Measurements from ENCODE around the gene TIMM29.

TIMM29 gene

GRCh38 chr19:10928563-10929401 lies at the start of gene TIMM29, which contains the start of gene YIPF2:
TIMM29 (plus strand) TSS chr19:10928811; CDS start chr19:10928823, 12 bp downstream.
YIPF2 (minus strand) TSS chr19:10928639; CDS start chr19:10928410, 229 bp downstream.
- peak; percentile 95 for DNase-seq (ENCODE audit: low read depth, low spot score)

GRCh38 chr19:10881403-10882107 lies 47.1 kb upstream of the TIMM29 start:
- DNase-seq (ENCODE audit: low read depth, low spot score) = no peak

- no peak for DNase-seq (ENCODE audit: low read depth, low spot score)
These were observed 46.5 kb upstream of the TIMM29 start for GRCh38 chr19:10882108-10882457.

GRCh38 chr19:10884274-10884673 lies 44.3 kb upstream of the TIMM29 start:
- no peak for DNase-seq (ENCODE audit: low read depth, low spot score)

- DNase-seq (ENCODE audit: low read depth, low spot score) = no peak
These were observed 43.1 kb upstream of the TIMM29 start for GRCh38 chr19:10885201-10886169.

GRCh38 chr19:10887616-10888367 lies 40.8 kb upstream of the TIMM29 start:
- no peak for DNase-seq (ENCODE audit: low read depth, low spot score)

GRCh38 chr19:10888421-10888866 lies 40.2 kb upstream of the TIMM29 start:
- no peak for DNase-seq (ENCODE audit: low read depth, low spot score)

- no peak for DNase-seq (ENCODE audit: low read depth, low spot score)
These were observed 38.7 kb upstream of the TIMM29 start for GRCh38 chr19:10889880-10890279.

GRCh38 chr19:10891405-10892086 lies 37.1 kb upstream of the TIMM29 start:
- DNase-seq (ENCODE audit: low read depth, low spot score) = no peak

- no peak for DNase-seq (ENCODE audit: low read depth, low spot score)
These were observed 36.4 kb upstream of the TIMM29 start for GRCh38 chr19:10892256-10892655.

GRCh38 chr19:10894911-10895213 lies 33.7 kb upstream of the TIMM29 start:
- DNase-seq (ENCODE audit: low read depth, low spot score) = no peak

- DNase-seq (ENCODE audit: low read depth, low spot score) = no peak
These were observed 33.2 kb upstream of the TIMM29 start for GRCh38 chr19:10895363-10895762.

- no peak for DNase-seq (ENCODE audit: low read depth, low spot score)
These were observed 32.7 kb upstream of the TIMM29 start for GRCh38 chr19:10895920-10896319.

GRCh38 chr19:10896851-10897526 lies 31.6 kb upstream of the TIMM29 start:
- DNase-seq (ENCODE audit: low read depth, low spot score) = no peak

GRCh38 chr19:10898633-10899032 lies 30.0 kb upstream of the TIMM29 start:
- no peak for DNase-seq (ENCODE audit: low read depth, low spot score)

GRCh38 chr19:10899151-10899653 lies 29.4 kb upstream of the TIMM29 start:
- no peak for DNase-seq (ENCODE audit: low read depth, low spot score)

GRCh38 chr19:10907925-10908324 lies 20.7 kb upstream of the TIMM29 start:
- DNase-seq (ENCODE audit: low read depth, low spot score) = no peak

- DNase-seq (ENCODE audit: low read depth, low spot score) = no peak
These were observed 20.1 kb upstream of the TIMM29 start for GRCh38 chr19:10908380-10908960.
